IMR-90 (cell line): ENCODE data around the gene ZC3H12D. TPM values are rescaled to one million over a fixed set of nuclear protein-coding genes. Genes with fewer than 3 reads are reported as not detected.

Experiments
- ATAC-seq: fragments of 200-7000 bp; cut with Tn5 transposase; 2 replicates; pipeline ENCODE4 v1.9.1; 2020; ENCODE audit warnings: low read depth, mild to moderate bottlenecking, moderate library complexity
- Bru-seq: library from RNA; stranded (reverse); fragments of 400-500 nt; gene quantifications from one replicate; lab custom pipeline; 2021; lab: Mats Ljungman, UMichigan
- BruChase-seq, 2 experiments: library from RNA; stranded (reverse); fragments of 400-500 nt; gene quantifications; one replicate each; lab custom pipeline; 2021; lab: Mats Ljungman, UMichigan
- BruUV-seq: library from RNA; stranded (reverse); fragments of 400-500 nt; replicated peaks from 2 replicates; lab custom pipeline; 2021; lab: Mats Ljungman, UMichigan
- CTCF ChIA-PET: fragments of 300-600 bp; formaldehyde crosslinking; extraction: SDS; loops from one replicate; lab custom pipeline; 2021; ENCODE audit warnings: antibody characterized with exemption; lab: Yijun Ruan, JAX
- POLR2A ChIA-PET: fragments of 300-600 bp; sonication (Branson Sonifier 250); formaldehyde crosslinking; loops from one replicate; lab custom pipeline; 2022; ENCODE audit warnings: antibody characterized with exemption; ENCODE audit not compliant: unreplicated experiment; lab: Charles Lee
- DNase-seq: peaks from one replicate; pipeline ENCODE4 v3.0.0; 2013
- H2AFZ ChIP-seq: replicated peaks from 2 replicates; pipeline ENCODE3; 2013; ENCODE audit warnings: low read length, mild to moderate bottlenecking; ENCODE audit not compliant: poor library complexity
- H2AK5ac ChIP-seq: 2 replicates; pipeline ENCODE4 v1.6.1; 2013; ENCODE audit warnings: low read depth, low read length, inconsistent platforms
- H2AK9ac ChIP-seq: replicated peaks from 2 replicates; pipeline ENCODE3; 2013; ENCODE audit warnings: mild to moderate bottlenecking, low read depth, low read length, moderate library complexity; ENCODE audit not compliant: poor library complexity
- H2BK120ac ChIP-seq: 2 replicates; pipeline ENCODE4 v1.6.1; 2013; ENCODE audit warnings: low read depth, low read length, inconsistent platforms
- H2BK15ac ChIP-seq: 3 replicates; pipeline ENCODE4 v1.6.1; 2013; ENCODE audit warnings: low read depth, low read length, inconsistent platforms
- H2BK20ac ChIP-seq: 2 replicates; pipeline ENCODE4 v1.6.1; 2013; ENCODE audit warnings: low read depth, mild to moderate bottlenecking, inconsistent platforms, low read length, moderate library complexity
- H2BK5ac ChIP-seq: 2 replicates; pipeline ENCODE4 v1.6.1; 2013; ENCODE audit warnings: mild to moderate bottlenecking, low read depth, low read length, inconsistent platforms; ENCODE audit not compliant: poor library complexity, severe bottlenecking
- H3K14ac ChIP-seq: replicated peaks from 2 replicates; pipeline ENCODE4 v1.6.1; 2013; ENCODE audit warnings: low read depth, low read length, inconsistent platforms
- H3K18ac ChIP-seq: 2 replicates; pipeline ENCODE4 v1.6.1; 2013; ENCODE audit warnings: low read depth, low read length, control low read depth
- H3K23ac ChIP-seq: 2 replicates; pipeline ENCODE4 v1.6.1; 2013; ENCODE audit warnings: low read depth, low read length, inconsistent platforms
- H3K27ac ChIP-seq: 2 replicates; pipeline ENCODE4 v1.5.1; 2013; ENCODE audit warnings: mild to moderate bottlenecking, control low read depth, low read length; ENCODE audit not compliant: insufficient read depth
- H3K27me3 ChIP-seq: 2 replicates; pipeline ENCODE4 v1.6.1; 2013; ENCODE audit warnings: low read length; ENCODE audit not compliant: control insufficient read depth, insufficient read depth
- H3K36me3 ChIP-seq: 2 replicates; pipeline ENCODE4 v1.6.1; 2013; ENCODE audit warnings: low read length, mixed read lengths; ENCODE audit not compliant: control insufficient read depth, insufficient read depth
- H3K4ac ChIP-seq: 2 replicates; pipeline ENCODE4 v1.6.1; 2013; ENCODE audit warnings: low read depth, low read length, inconsistent platforms
- H3K4me1 ChIP-seq: 2 replicates; pipeline ENCODE4 v1.6.1; 2013; ENCODE audit warnings: low read length, mixed read lengths; ENCODE audit not compliant: control insufficient read depth, insufficient read depth
- H3K4me2 ChIP-seq: 2 replicates; pipeline ENCODE4 v1.6.1; 2013; ENCODE audit warnings: low read depth, mild to moderate bottlenecking, control low read depth, low read length, moderate library complexity
- H3K4me3 ChIP-seq: 2 replicates; pipeline ENCODE4 v1.5.1; 2013; ENCODE audit warnings: low read depth, mild to moderate bottlenecking, control low read depth, low read length, moderate library complexity; ENCODE audit not compliant: insufficient read depth
- H3K56ac ChIP-seq: 2 replicates; pipeline ENCODE4 v1.6.1; 2013; ENCODE audit warnings: low read length, inconsistent platforms; ENCODE audit not compliant: insufficient read depth; ENCODE audit errors: extremely low read depth
- H3K79me1 ChIP-seq, 2 experiments: 2 replicates each; pipeline ENCODE4 v1.6.1; 2013; ENCODE audit warnings: low read length in 2 of 2, inconsistent platforms in 1 of 2, low read depth in 1 of 2
- H3K9ac ChIP-seq: 2 replicates; pipeline ENCODE4 v1.6.1; 2013; ENCODE audit warnings: low read depth, low read length, control low read depth
- H3K9me1 ChIP-seq: 2 replicates; pipeline ENCODE4 v1.6.1; 2013; ENCODE audit warnings: low read length, inconsistent platforms; ENCODE audit not compliant: insufficient read depth
- H3K9me3 ChIP-seq: 2 replicates; pipeline ENCODE4 v1.6.1; 2013; ENCODE audit warnings: low read length; ENCODE audit not compliant: control insufficient read depth, insufficient read depth
- H4K20me1 ChIP-seq: 2 replicates; pipeline ENCODE4 v1.6.1; 2013; ENCODE audit warnings: low read length, inconsistent platforms; ENCODE audit not compliant: insufficient read depth
- H4K5ac ChIP-seq: 2 replicates; pipeline ENCODE4 v1.6.1; 2013; ENCODE audit warnings: mild to moderate bottlenecking, low read depth, low read length, control low read depth
- H4K8ac ChIP-seq, 2 experiments: 2 replicates each; pipeline ENCODE4 v1.6.1; 2013; ENCODE audit warnings: low read depth in 2 of 2, low read length in 2 of 2, control low read depth in 1 of 2, inconsistent platforms in 1 of 2
- H4K91ac ChIP-seq: 2 replicates; pipeline ENCODE4 v1.6.1; 2013; ENCODE audit warnings: low read depth, low read length, inconsistent platforms; ENCODE audit not compliant: insufficient read depth
- CEBPB ChIP-seq: IDR thresholded peaks from 2 replicates; pipeline ENCODE4 v1.6.1; 2012; ENCODE audit warnings: low read depth, low read length, improper control_type of control experiment
- CHD1 ChIP-seq: IDR thresholded peaks from 2 replicates; pipeline ENCODE4 v1.6.1; 2012; ENCODE audit warnings: low read depth, low read length, improper control_type of control experiment
- FOS ChIP-seq: fragments of 150-350 bp; IDR thresholded peaks from 2 replicates; pipeline ENCODE4 v1.6.1; 2016; ENCODE audit warnings: low read depth, low read length
- MAFK ChIP-seq: IDR thresholded peaks from 2 replicates; pipeline ENCODE4 v1.6.1; 2012; ENCODE audit warnings: low read depth, low read length, improper control_type of control experiment
- MXI1 ChIP-seq: IDR thresholded peaks from 2 replicates; pipeline ENCODE4 v1.6.1; 2012; ENCODE audit warnings: low read depth, mild to moderate bottlenecking, low read length, moderate library complexity, borderline replicate concordance
- NFE2L2 ChIP-seq: fragments of 150-350 bp; IDR thresholded peaks from 2 replicates; pipeline ENCODE4 v1.6.1; 2016; ENCODE audit warnings: low read depth, mild to moderate bottlenecking, low read length
- POLR2A ChIP-seq: IDR thresholded peaks from 2 replicates; pipeline ENCODE4 v1.6.1; 2012; ENCODE audit warnings: mild to moderate bottlenecking, low read depth, low read length
- RCOR1 ChIP-seq: IDR thresholded peaks from 2 replicates; pipeline ENCODE4 v1.6.1; 2012; ENCODE audit warnings: mild to moderate bottlenecking, low read length, improper control_type of control experiment; ENCODE audit not compliant: insufficient replicate concordance
- RFX5 ChIP-seq: IDR thresholded peaks from 2 replicates; pipeline ENCODE4 v1.8.0; 2012; ENCODE audit warnings: low read depth, mild to moderate bottlenecking, low read length, moderate library complexity
- SMC3 ChIP-seq: fragments of 150-350 bp; IDR thresholded peaks from 2 replicates; pipeline ENCODE4 v1.6.1; 2016; ENCODE audit warnings: low read depth, mild to moderate bottlenecking, antibody characterized with exemption, low read length, moderate library complexity
- WGBS, 2 experiments: methylation state at CpG; one replicate each; pipeline versions ENCODE4 v1.1.5 to v1.1.7; 2013; ENCODE audit warnings: missing lambda C conversion rate in 2 of 2; ENCODE audit not compliant: insufficient read length in 1 of 2; ENCODE audit errors: extremely low coverage in 2 of 2; 5-methylcytosine and 5-hydroxymethylcytosine counted together
- dilution Hi-C: fragments of 300-500 bp; cut with HindIII; formaldehyde crosslinking; loops from one replicate; pipeline ENCODE4 v1.14.3; 2018; ENCODE audit warnings: low sequenced_read_pairs; ENCODE audit not compliant: unreplicated experiment
- in situ Hi-C: fragments of 300-500 bp; cut with MboI; formaldehyde crosslinking; loops from 3 replicates; pipeline ENCODE4 v1.14.3; 2019; ENCODE audit warnings: low sequenced_read_pairs, inconsistent platforms, mixed read lengths
- intact Hi-C: fragments of 100-400 bp; cut with micrococcal nuclease; formaldehyde crosslinking; loops from 2 replicates; pipeline ENCODE4 v1.10.0; 2022
- long read RNA-seq: library from polyadenylated mRNA; unstranded; transcript quantifications from one replicate; pipeline ENCODE4 v2.0.0, GENCODE V29; 2021; ENCODE audit not compliant: unreplicated experiment
- polyA plus RNA-seq, 3 experiments: library from polyadenylated mRNA; depleted of rRNA; stranded (reverse); fragments of >200 nt; gene quantifications; 2 replicates each; pipeline ENCODE4 v1.2.3, GENCODE V29; 2012; ENCODE audit warnings: low replicate concordance in 1 of 3
- total RNA-seq: library from RNA; depleted of rRNA; stranded (reverse); fragments of >200 nt; gene quantifications from 2 replicates; pipeline ENCODE4 v1.2.3, GENCODE V29; 2012; rRNA removed
- TF ChIP-seq, protein P1 (sequence below): conservative IDR thresholded peaks from 2 replicates; pipeline ENCODE4 v1.5.1; 2012; ENCODE audit warnings: mild to moderate bottlenecking, low read depth, low read length, improper control_type of control experiment
- TF ChIP-seq, protein P2 (sequence below): fragments of 150-350 bp; IDR thresholded peaks from 2 replicates; pipeline ENCODE4 v1.6.1; 2017; ENCODE audit warnings: mild to moderate bottlenecking, antibody characterized with exemption, low read length, low read depth

ZC3H12D gene
- total RNA-seq (under 0.01 TPM in 1 of 2 replicates, not detected in the other), polyA plus RNA-seq (2012; rRNA removed) (0.07 and 0.12 TPM in 2 replicates), Bru-seq, nascent RNA (percentile 26 among the genes with signal in this experiment), BruChase-seq, experiment 1, labeled RNA remaining after a 6-hour chase (percentile 39 among the genes with signal in this experiment), BruChase-seq, experiment 2, labeled RNA remaining after a 2-hour chase (percentile 31 among the genes with signal in this experiment)
- polyA plus RNA-seq (2012; cell fraction: cytosol; rRNA removed) = under 0.01 and 0.01 TPM in 2 replicates
- polyA plus RNA-seq (2012; cell fraction: nucleus; rRNA removed; ENCODE audit: low replicate concordance) = 0.26 and 0.38 TPM in 2 replicates
- long read RNA-seq = 0 reads

DNA sequence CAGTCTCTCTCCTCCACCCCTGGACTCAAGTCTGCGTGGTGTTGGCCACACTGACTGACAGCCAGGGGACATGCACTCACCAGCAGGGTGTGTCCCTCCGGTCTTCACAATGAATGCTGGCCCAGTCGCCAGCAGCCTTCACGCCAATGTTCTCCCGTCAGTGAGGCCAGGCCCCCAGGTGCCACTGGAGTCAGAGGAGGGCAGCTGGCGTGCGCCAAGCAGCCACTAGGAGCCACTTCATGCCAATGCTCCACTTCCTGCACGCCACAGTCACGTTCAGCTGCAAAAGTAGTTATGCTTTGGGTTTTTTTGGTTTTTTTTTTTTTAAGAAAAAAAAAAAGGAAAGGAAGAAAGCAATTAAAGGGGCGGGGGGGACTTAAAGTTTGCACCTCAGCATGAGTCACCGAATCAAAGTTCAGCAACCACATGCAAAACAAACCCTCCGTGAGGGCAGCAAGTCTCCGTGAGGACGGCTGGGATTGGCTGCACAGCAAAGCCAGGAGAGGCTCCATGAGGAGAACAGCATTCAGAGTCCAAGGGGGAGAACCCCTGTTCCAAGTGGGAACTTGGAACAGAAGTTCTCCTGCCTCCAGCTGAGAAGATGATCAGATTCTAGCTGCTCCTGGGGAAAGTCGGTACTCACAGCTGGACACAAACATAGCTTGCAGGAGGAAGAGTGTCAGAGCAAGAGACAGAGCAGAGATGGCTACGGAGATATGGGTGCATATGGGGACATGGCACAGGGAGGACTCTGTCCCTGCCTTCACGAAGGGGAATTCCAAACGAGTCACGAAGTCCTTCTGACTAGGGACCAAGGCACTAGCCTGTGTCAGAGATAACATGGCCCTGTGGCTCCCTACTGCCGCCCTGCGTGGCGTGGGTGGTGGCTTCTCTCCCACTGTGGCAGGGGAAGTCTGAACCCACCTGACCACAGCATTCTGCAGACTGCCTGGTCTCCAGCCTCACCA lies at the start of gene ZC3H12D:
ZC3H12D (minus strand) TSS at position 282 of the 968 bp plus-strand sequence. CDS start 10,471 bp downstream, outside the sequence.
- WGBS, 2 experiments = 73% methylated on average over 8 of the region's 22 CpGs; no CpG with 5 or more reads in 1 of the 2 experiments

More for the DNA sequence above, at the start of gene ZC3H12D:
- Histone ChIP-seq H3K9me1 (no peaks in the 10 kb centered on the region; the same call in 1 of the 2 replicates), H3K79me1 (no peaks in the 10 kb centered on the region), H3K27me3 (no peaks in the 10 kb centered on the region; the same call in 1 of the 2 replicates), H3K18ac (no peak within 1 kb of the TSS), H3K4me3 (no peak within 1 kb of the TSS), H3K56ac (no peak within 1 kb of the TSS), H3K9ac (no peak within 1 kb of the TSS), H2BK5ac (no peak within 1 kb of the TSS), H2AK9ac (no peak within 1 kb of the TSS), H3K4me1 (peaks cover 5% of the 10 kb centered on the region; the same call in 1 of the 2 replicates), H4K5ac (no peak within 1 kb of the TSS), H3K36me3 (no peaks in the 10 kb centered on the region), H4K91ac (no peak within 1 kb of the TSS), H3K4me2 (no peak within 1 kb of the TSS), H3K9me3 (no peaks in the 10 kb centered on the region), H2AFZ (peak within 1 kb of the TSS; percentile 55), H2BK120ac (no peak within 1 kb of the TSS), H4K20me1 (no peaks in the 10 kb centered on the region), H4K8ac (no peak within 1 kb of the TSS), H3K23ac (no peak within 1 kb of the TSS), H3K4ac (no peak within 1 kb of the TSS), H2AK5ac (peak within 1 kb of the TSS; percentile 52; the same call in 1 of the 2 replicates), H3K14ac (no peak within 1 kb of the TSS), H2BK20ac (no peak within 1 kb of the TSS), H2BK15ac (no peak within 1 kb of the TSS; the same call in 2 of the 3 replicates), H3K27ac (no peak within 1 kb of the TSS)
- peak; percentile 33 for DNase-seq
- intact Hi-C loops (no loop called here), dilution Hi-C loops (no loop called here), in situ Hi-C loops (no loop called here)
- peak; percentile 42 for ATAC-seq
- TF ChIP-seq RFX5 = no peak
- no peak for TF ChIP-seq POLR2A
- TF ChIP-seq, protein P1, sequence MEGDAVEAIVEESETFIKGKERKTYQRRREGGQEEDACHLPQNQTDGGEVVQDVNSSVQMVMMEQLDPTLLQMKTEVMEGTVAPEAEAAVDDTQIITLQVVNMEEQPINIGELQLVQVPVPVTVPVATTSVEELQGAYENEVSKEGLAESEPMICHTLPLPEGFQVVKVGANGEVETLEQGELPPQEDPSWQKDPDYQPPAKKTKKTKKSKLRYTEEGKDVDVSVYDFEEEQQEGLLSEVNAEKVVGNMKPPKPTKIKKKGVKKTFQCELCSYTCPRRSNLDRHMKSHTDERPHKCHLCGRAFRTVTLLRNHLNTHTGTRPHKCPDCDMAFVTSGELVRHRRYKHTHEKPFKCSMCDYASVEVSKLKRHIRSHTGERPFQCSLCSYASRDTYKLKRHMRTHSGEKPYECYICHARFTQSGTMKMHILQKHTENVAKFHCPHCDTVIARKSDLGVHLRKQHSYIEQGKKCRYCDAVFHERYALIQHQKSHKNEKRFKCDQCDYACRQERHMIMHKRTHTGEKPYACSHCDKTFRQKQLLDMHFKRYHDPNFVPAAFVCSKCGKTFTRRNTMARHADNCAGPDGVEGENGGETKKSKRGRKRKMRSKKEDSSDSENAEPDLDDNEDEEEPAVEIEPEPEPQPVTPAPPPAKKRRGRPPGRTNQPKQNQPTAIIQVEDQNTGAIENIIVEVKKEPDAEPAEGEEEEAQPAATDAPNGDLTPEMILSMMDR = no peak
- TF ChIP-seq, protein P2, sequence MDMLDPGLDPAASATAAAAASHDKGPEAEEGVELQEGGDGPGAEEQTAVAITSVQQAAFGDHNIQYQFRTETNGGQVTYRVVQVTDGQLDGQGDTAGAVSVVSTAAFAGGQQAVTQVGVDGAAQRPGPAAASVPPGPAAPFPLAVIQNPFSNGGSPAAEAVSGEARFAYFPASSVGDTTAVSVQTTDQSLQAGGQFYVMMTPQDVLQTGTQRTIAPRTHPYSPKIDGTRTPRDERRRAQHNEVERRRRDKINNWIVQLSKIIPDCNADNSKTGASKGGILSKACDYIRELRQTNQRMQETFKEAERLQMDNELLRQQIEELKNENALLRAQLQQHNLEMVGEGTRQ = no peak
- no peak for TF ChIP-seq MXI1
- no peak for TF ChIP-seq FOS
- no peak for TF ChIP-seq CEBPB
- TF ChIP-seq SMC3 = no peak
- TF ChIP-seq NFE2L2 = no peak
- TF ChIP-seq RCOR1 = no peak
- TF ChIP-seq CHD1 = no peak
- TF ChIP-seq MAFK = no peak
- BruUV-seq = no TSS peak
- ChIA-PET CTCF (no interaction called here), POLR2A (no interaction called here)
